H7 (cell line): Measurements from ENCODE around the gene MAEA. TPM values are rescaled to one million over a fixed set of nuclear protein-coding genes. Genes with fewer than 3 reads are reported as not detected.
A peak's percentile ranks its signal among the peaks of the same experiment; 100 is the strongest.
"Not testable (repeated sequence)": the region's sequence is repeated elsewhere in the genome, so short reads cannot be mapped to it uniquely, and the experiment has no call there.

ENCODE experiments used
- DNase-seq: peaks from one replicate; pipeline ENCODE4 v3.0.0; 2012
- H3K27me3 ChIP-seq: 2 replicates; pipeline ENCODE4 v1.6.0; 2011; ENCODE audit warnings: mild to moderate bottlenecking, low read length; ENCODE audit not compliant: control insufficient read depth, insufficient read depth
- H3K36me3 ChIP-seq: replicated peaks from 2 replicates; pipeline ENCODE4 v1.5.1; 2011; ENCODE audit warnings: low read length; ENCODE audit not compliant: control insufficient read depth, insufficient read depth
- H3K4me3 ChIP-seq: 2 replicates; pipeline ENCODE4 v1.5.1; 2011; ENCODE audit warnings: low read depth, mild to moderate bottlenecking, control low read depth, low read length, moderate library complexity; ENCODE audit not compliant: insufficient read depth
- total RNA-seq: library from RNA; depleted of rRNA; stranded (reverse); fragments of >200 nt; shearing (Covaris generic); gene quantifications from 2 replicates; pipeline ENCODE4 v1.2.3, GENCODE V29; 2014

Gene MAEA
- total RNA-seq, 1 experiment from 2014 or later = 80.6 TPM

- no peak overlapping the region for H3K4me3 ChIP-seq
- H3K36me3 ChIP-seq = peaks cover 28% of the 10 kb centered on the region
- H3K27me3 ChIP-seq = no peaks in the 10 kb centered on the region
- DNase-seq = no peak
Observed at GRCh38 chr4:1312821-1313640, 23.3 kb downstream of the MAEA start.

- Histone ChIP-seq H3K27me3 (no peaks in the 10 kb centered on the region), H3K36me3 (peaks cover 27% of the 10 kb centered on the region), H3K4me3 (no peak overlapping the region)
- DNase-seq = peak; percentile 67
Observed at GRCh38 chr4:1315306-1315705, 25.6 kb downstream of the MAEA start.

GRCh38 chr4:1315836-1316536 lies 26.3 kb downstream of the MAEA start:
- peaks cover 27% of the 10 kb centered on the region for H3K36me3 ChIP-seq
- DNase-seq = no peak
- no peak overlapping the region for H3K4me3 ChIP-seq
- no peaks in the 10 kb centered on the region for H3K27me3 ChIP-seq

GRCh38 chr4:1316537-1317168 lies 27.0 kb downstream of the MAEA start:
- Histone ChIP-seq H3K27me3 (no peaks in the 10 kb centered on the region), H3K36me3 (peaks cover 27% of the 10 kb centered on the region), H3K4me3 (no peak overlapping the region)
- peak; percentile 57 for DNase-seq

- Histone ChIP-seq H3K4me3 (no peak overlapping the region), H3K27me3 (no peaks in the 10 kb centered on the region), H3K36me3 (peaks cover 27% of the 10 kb centered on the region)
- no peak for DNase-seq
Observed at GRCh38 chr4:1317177-1318045, 27.7 kb downstream of the MAEA start.

- DNase-seq = peak; percentile 50
- peaks cover 22% of the 10 kb centered on the region for H3K36me3 ChIP-seq
- H3K4me3 ChIP-seq = no peak overlapping the region
- no peaks in the 10 kb centered on the region for H3K27me3 ChIP-seq
Observed at GRCh38 chr4:1318046-1318375, 28.3 kb downstream of the MAEA start.

GRCh38 chr4:1318488-1319213 lies 29.0 kb downstream of the MAEA start:
- DNase-seq = peak; percentile 93
- peaks cover 22% of the 10 kb centered on the region for H3K36me3 ChIP-seq
- H3K27me3 ChIP-seq = no peaks in the 10 kb centered on the region
- H3K4me3 ChIP-seq = no peak overlapping the region

GRCh38 chr4:1321486-1321885 lies 31.8 kb downstream of the MAEA start:
- peaks cover 15% of the 10 kb centered on the region for H3K36me3 ChIP-seq
- no peak overlapping the region for H3K4me3 ChIP-seq
- no peaks in the 10 kb centered on the region for H3K27me3 ChIP-seq
- peak; percentile 55 for DNase-seq

- no peak for DNase-seq
- Histone ChIP-seq H3K4me3 (no peak overlapping the region), H3K36me3 (peaks cover 14% of the 10 kb centered on the region), H3K27me3 (no peaks in the 10 kb centered on the region)
Observed at GRCh38 chr4:1321946-1322650, 32.4 kb downstream of the MAEA start.

- peaks cover 11% of the 10 kb centered on the region for H3K36me3 ChIP-seq
- no peak overlapping the region for H3K4me3 ChIP-seq
Observed at GRCh38 chr4:1323280-1323634, 33.6 kb downstream of the MAEA start.

GRCh38 chr4:1323635-1324442 lies 34.1 kb downstream of the MAEA start:
- H3K36me3 ChIP-seq = peaks cover 11% of the 10 kb centered on the region
- DNase-seq = no peak
- H3K4me3 ChIP-seq = no peak overlapping the region
- H3K27me3 ChIP-seq = no peaks in the 10 kb centered on the region

More at GRCh38 chr4:1323280-1323634, 33.6 kb downstream of the MAEA start:
- no peak for DNase-seq
- H3K27me3 ChIP-seq = no peaks in the 10 kb centered on the region

- H3K36me3 ChIP-seq = peaks cover 11% of the 10 kb centered on the region
- not testable (repeated sequence) for DNase-seq, H3K4me3 ChIP-seq, H3K27me3 ChIP-seq
Observed at GRCh38 chr4:1324443-1325175, 34.9 kb downstream of the MAEA start.
